ENCODE results near the gene HOXC5.

DNA sequence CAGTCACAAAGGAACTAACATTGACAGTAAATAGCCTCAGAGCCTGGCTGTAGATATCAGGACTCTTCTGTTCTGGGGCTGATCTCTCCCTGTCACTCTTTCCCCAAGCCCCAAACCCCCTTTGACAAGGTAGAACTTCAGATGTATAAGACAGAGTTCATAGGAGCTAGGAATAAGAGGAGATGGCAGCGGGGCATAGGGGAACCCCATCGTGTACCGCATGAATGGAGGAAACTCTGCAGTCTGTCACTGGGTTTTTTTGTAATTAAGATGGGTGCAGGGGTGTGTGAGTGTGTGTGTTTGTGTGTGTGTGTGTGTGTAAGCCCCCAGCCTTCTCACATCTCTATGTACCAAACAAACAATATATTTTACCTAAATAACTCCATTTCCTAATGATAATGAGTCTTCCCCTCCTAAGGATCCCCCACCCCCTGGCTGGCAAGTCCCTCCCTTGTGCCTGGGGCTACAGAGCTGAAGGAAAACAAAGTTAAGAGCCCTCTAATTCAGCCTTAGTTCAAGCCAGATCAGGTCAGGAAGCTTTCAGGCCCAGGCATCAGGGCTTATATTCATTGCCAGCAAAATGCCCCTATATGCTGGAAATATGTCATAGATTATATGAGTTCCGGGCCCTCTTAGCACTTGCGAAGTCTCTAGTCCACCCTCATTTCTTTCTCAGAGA lies 11.7 kb downstream of the HOXC5 start:
- TF ChIP-seq EZH2phosphoT487 (IDR thresholded peaks at IDR 0.05; ENCODE audit: borderline replicate concordance, low read depth, low read length) (no peak), CTCF (conservative IDR thresholded peaks at IDR 0.05; ENCODE audit: low read length) (no peak)

Data from OCI-LY7 (cell line).